ENCODE data around the gene CAMK2D. TPM values are rescaled to one million over a fixed set of nuclear protein-coding genes. Genes with fewer than 3 reads are reported as not detected.

Gene CAMK2D
- total RNA-seq, 1 experiment from 2014 or later: 29.5 TPM

- no peak overlapping the region for H3K4me3 ChIP-seq (ENCODE audit: low read depth in 2 of 2, low read length in 2 of 2)
- ATAC-seq: no peak
- ChIA-PET POLR2A (no interaction called here), CTCF (no interaction called here)
- no peaks in the 10 kb centered on the region for H3K27me3 ChIP-seq (ENCODE audit: control insufficient read depth, insufficient read depth, low read length)
- no TSS peak for BruUV-seq (replicated peaks)
- H3K9me3 ChIP-seq (ENCODE audit: control insufficient read depth, insufficient read depth, low read depth, low read length): no peaks in the 10 kb centered on the region
- no peak for DNase-seq (ENCODE audit: low read depth, low spot score)
- H3K27ac ChIP-seq (ENCODE audit: low read length): no peak overlapping the region
- H3K36me3 ChIP-seq (ENCODE audit: control insufficient read depth, insufficient read depth, low read length): peaks cover 6% of the 10 kb centered on the region
- no peaks in the 10 kb centered on the region for H3K4me1 ChIP-seq (ENCODE audit: control insufficient read depth, insufficient read depth, low read length)
- intact Hi-C loops (cut with micrococcal nuclease; ENCODE audit: unreplicated experiment): no loop called here
- TF ChIP-seq REST (IDR thresholded peaks at IDR 0.05; ENCODE audit: insufficient read depth in 1 of 2, low read depth in 2 of 2, low read length in 1 of 2) (no peak), CTCF (IDR thresholded peaks at IDR 0.05) (no peak), TCF7L2 (IDR thresholded peaks at IDR 0.05; ENCODE audit: low read depth, low read length) (no peak), SIN3A (IDR thresholded peaks at IDR 0.05; ENCODE audit: borderline replicate concordance, insufficient read depth, low read depth, low read length) (no peak)
- in situ Hi-C loops (cut with HindIII; ENCODE audit: low pct_unique_long_range_greater_than_20kb, low sequenced_read_pairs): no loop called here
These were observed 257.8 kb downstream of the CAMK2D start for GRCh38 chr4:113503691-113504090.

- POLR2A ChIA-PET: no interaction called here
- H3K27me3 ChIP-seq (ENCODE audit: control insufficient read depth, insufficient read depth, low read length): no peaks in the 10 kb centered on the region
- no TSS peak for BruUV-seq (replicated peaks)
- intact Hi-C loops (cut with micrococcal nuclease; ENCODE audit: unreplicated experiment): no loop called here
- H3K4me1 ChIP-seq (ENCODE audit: control insufficient read depth, insufficient read depth, low read length): no peaks in the 10 kb centered on the region
- DNase-seq (ENCODE audit: low read depth, low spot score): no peak
- H3K9me3 ChIP-seq (ENCODE audit: control insufficient read depth, insufficient read depth, low read depth, low read length): no peaks in the 10 kb centered on the region
- no peak overlapping the region for H3K4me3 ChIP-seq (ENCODE audit: low read depth in 2 of 2, low read length in 2 of 2)
- no peak for ATAC-seq
- TF ChIP-seq SIN3A (IDR thresholded peaks at IDR 0.05; ENCODE audit: borderline replicate concordance, insufficient read depth, low read depth, low read length) (no peak), POLR2AphosphoS5 (IDR thresholded peaks at IDR 0.05; ENCODE audit: low read depth, low read length) (no peak), TCF7L2 (IDR thresholded peaks at IDR 0.05; ENCODE audit: low read depth, low read length) (no peak), REST (IDR thresholded peaks at IDR 0.05; ENCODE audit: insufficient read depth in 1 of 2, low read depth in 2 of 2, low read length in 1 of 2) (no peak), CTCF (IDR thresholded peaks at IDR 0.05) (no peak)
- CTCF ChIA-PET: no interaction called here
- H3K36me3 ChIP-seq (ENCODE audit: control insufficient read depth, insufficient read depth, low read length): peaks cover 5% of the 10 kb centered on the region
- in situ Hi-C loops (cut with HindIII; ENCODE audit: low pct_unique_long_range_greater_than_20kb, low sequenced_read_pairs): no loop called here
- no peak overlapping the region for H3K27ac ChIP-seq (ENCODE audit: low read length)
These were observed 258.6 kb downstream of the CAMK2D start for GRCh38 chr4:113502906-113503305.
